HEK293T (cell line): ENCODE results near the gene C16orf74.

Experiments
- CTCF ChIA-PET: fragments of 350-600 bp; formaldehyde crosslinking; extraction: SDS; loops from one replicate; lab custom pipeline; 2021; ENCODE audit warnings: antibody characterized with exemption, inconsistent platforms; lab: Yijun Ruan, JAX
- POLR2A ChIA-PET: fragments of 350-600 bp; formaldehyde crosslinking; extraction: SDS; loops from one replicate; lab custom pipeline; 2020; ENCODE audit warnings: antibody characterized with exemption, inconsistent platforms; lab: Yijun Ruan, JAX
- DNase-seq: peaks from one replicate; pipeline ENCODE4 v3.0.0; 2012; ENCODE audit warnings: mixed read lengths; ENCODE audit errors: extremely low spot score
- ARNT ChIP-seq: fragments of 450-650 bp; IDR thresholded peaks from 2 replicates; pipeline ENCODE4 v1.6.1; 2017; ENCODE audit warnings: mild to moderate bottlenecking
- BHLHE40 ChIP-seq: fragments of 450-650 bp; IDR thresholded peaks from 2 replicates; pipeline ENCODE4 v1.6.1; 2016; ENCODE audit warnings: mild to moderate bottlenecking, moderate library complexity, borderline replicate concordance
- CTBP1 ChIP-seq: fragments of 450-650 bp; IDR thresholded peaks from 2 replicates; pipeline ENCODE4 v1.6.1; 2016; ENCODE audit warnings: borderline replicate concordance
- ELF4 ChIP-seq: fragments of 450-650 bp; IDR thresholded peaks from 2 replicates; pipeline ENCODE4 v1.6.1; 2017; ENCODE audit warnings: antibody characterized with exemption
- FOXA1 ChIP-seq: fragments of 450-650 bp; IDR thresholded peaks from 2 replicates; pipeline ENCODE4 v1.6.1; 2016; ENCODE audit warnings: mild to moderate bottlenecking
- FOXK2 ChIP-seq: fragments of 450-650 bp; IDR thresholded peaks from 2 replicates; pipeline ENCODE4 v1.6.1; 2016; ENCODE audit warnings: mild to moderate bottlenecking
- FOXM1 ChIP-seq: fragments of 450-650 bp; IDR thresholded peaks from 2 replicates; pipeline ENCODE4 v1.6.1; 2017; ENCODE audit warnings: mild to moderate bottlenecking, borderline replicate concordance
- HDGF ChIP-seq: fragments of 450-650 bp; IDR thresholded peaks from 2 replicates; pipeline ENCODE4 v1.6.1; 2017; ENCODE audit warnings: antibody characterized with exemption, borderline replicate concordance
- L3MBTL2 ChIP-seq: fragments of 450-650 bp; conservative IDR thresholded peaks from 2 replicates; pipeline ENCODE4 v1.6.1; 2016; ENCODE audit warnings: mild to moderate bottlenecking
- LEF1 ChIP-seq: fragments of 450-650 bp; IDR thresholded peaks from 2 replicates; pipeline ENCODE4 v1.6.1; 2017; ENCODE audit warnings: mild to moderate bottlenecking, borderline replicate concordance
- NFRKB ChIP-seq: fragments of 450-650 bp; IDR thresholded peaks from 2 replicates; pipeline ENCODE4 v1.6.1; 2016; ENCODE audit warnings: mild to moderate bottlenecking, moderate library complexity
- SP1 ChIP-seq: fragments of 450-650 bp; IDR thresholded peaks from 2 replicates; pipeline ENCODE4 v1.6.1; 2017
- SUZ12 ChIP-seq: fragments of 450-650 bp; IDR thresholded peaks from 2 replicates; pipeline ENCODE4 v1.6.1; 2016; ENCODE audit warnings: mild to moderate bottlenecking
- TARDBP ChIP-seq: fragments of 450-650 bp; IDR thresholded peaks from 2 replicates; pipeline ENCODE4 v1.6.1; 2016
- ZNF384 ChIP-seq: fragments of 450-650 bp; IDR thresholded peaks from 2 replicates; pipeline ENCODE4 v1.6.1; 2016
- TF ChIP-seq, protein P1 (sequence below): fragments of 450-650 bp; IDR thresholded peaks from 2 replicates; pipeline ENCODE4 v1.6.1; 2016

Gene C16orf74

GRCh38 chr16:85750827-85751697, at the start of gene C16orf74:
Gene C16orf74, minus strand, starts transcription at chr16:85751096. Its CDS starts 15,879 bp downstream, at chr16:85735217.
- ChIA-PET POLR2A (no interaction called here), CTCF (no interaction called here)
- no peak for TF ChIP-seq TARDBP
- TF ChIP-seq FOXM1 = no peak
- TF ChIP-seq ARNT = no peak
- no peak for TF ChIP-seq HDGF
- no peak for TF ChIP-seq LEF1
- TF ChIP-seq, protein P1, sequence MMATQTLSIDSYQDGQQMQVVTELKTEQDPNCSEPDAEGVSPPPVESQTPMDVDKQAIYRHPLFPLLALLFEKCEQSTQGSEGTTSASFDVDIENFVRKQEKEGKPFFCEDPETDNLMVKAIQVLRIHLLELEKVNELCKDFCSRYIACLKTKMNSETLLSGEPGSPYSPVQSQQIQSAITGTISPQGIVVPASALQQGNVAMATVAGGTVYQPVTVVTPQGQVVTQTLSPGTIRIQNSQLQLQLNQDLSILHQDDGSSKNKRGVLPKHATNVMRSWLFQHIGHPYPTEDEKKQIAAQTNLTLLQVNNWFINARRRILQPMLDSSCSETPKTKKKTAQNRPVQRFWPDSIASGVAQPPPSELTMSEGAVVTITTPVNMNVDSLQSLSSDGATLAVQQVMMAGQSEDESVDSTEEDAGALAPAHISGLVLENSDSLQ = no peak
- no peak for TF ChIP-seq NFRKB
- TF ChIP-seq BHLHE40 = no peak
- TF ChIP-seq FOXK2 = no peak
- TF ChIP-seq SP1 = no peak
- peak; percentile 80 for DNase-seq

DNA sequence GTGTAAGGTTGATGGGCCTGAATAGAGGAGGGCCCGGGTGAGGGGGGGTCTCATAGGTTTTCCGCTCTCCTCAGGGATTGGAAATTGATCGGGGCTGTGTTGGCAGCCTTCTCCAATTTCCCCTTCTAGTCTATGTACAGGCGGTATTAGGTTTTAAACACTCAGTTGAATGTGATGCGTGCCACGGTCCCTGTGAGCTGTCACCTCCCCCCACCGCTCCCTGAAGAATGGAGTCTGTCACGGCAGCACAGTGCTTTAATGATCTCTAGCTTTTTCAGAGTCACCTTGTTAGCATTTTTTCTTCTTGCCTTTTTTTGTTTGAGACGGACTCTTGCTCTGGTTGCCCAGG, 49.4 kb upstream of the C16orf74 start:
- no peak for TF ChIP-seq BHLHE40
- TF ChIP-seq SP1 = no peak
- TF ChIP-seq LEF1 = no peak
- no peak for TF ChIP-seq FOXM1
- no peak for TF ChIP-seq ZNF384
- no peak for TF ChIP-seq FOXK2
- no peak for TF ChIP-seq TARDBP
- TF ChIP-seq, protein P1 = no peak; the same call in 1 of the 2 replicates
- no peak for TF ChIP-seq ELF4
- TF ChIP-seq FOXA1 = no peak
- no peak for TF ChIP-seq L3MBTL2
- no peak for TF ChIP-seq CTBP1
- no peak for TF ChIP-seq ARNT
- peak; percentile 27 for DNase-seq
- ChIA-PET CTCF (interaction anchor here (0.6 to 1.3 kb wide), 2 partner anchors 19 to 47 kb away, joined by 3 to 4 read pairs; no protein-coding TSS in a partner anchor), POLR2A (interaction anchor here (0.6 to 1.1 kb wide), 4 partner anchors 9 to 19 kb away, joined by 3 to 4 read pairs (median 3); no protein-coding TSS in a partner anchor)

DNA sequence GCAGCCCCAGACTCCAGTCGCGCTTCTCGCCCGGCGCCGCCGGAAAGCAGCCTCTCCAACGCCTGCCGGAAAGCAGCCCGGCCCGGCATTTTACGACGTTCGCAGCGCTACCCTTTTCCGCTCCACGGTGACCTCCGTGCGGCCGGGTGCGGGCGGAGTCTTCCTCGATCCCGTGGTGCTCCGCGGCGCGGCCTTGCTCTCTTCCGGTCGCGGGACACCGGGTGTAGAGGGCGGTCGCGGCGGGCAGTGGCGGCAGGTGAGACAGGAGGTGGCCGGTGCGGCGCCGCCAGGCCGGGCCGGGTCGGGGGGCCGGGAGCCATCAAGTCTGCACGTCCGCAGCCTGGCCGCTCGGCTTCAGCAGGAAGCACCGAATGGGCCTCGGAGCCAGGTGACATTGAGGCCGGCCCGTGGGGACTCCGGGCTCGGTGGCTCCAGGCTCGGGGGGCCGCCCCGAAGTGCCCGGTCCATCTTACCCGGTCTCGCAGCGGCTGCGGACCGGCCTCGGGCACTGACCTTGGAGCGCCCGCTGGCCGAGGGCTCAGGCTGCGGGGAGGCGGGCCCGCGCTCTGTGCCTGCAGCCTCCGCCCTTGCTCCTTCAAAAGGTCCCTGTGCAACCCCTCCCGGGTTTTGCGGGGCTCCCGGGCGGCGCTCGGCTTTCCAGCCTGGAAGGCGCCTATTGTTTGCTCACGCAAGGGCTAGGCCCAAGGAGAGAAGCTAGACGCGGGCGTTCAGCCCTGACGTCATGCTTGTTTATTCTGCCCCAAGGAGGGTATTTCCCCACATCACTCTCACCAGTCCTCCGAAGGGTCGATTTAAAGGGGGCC, 48.8 kb upstream of the C16orf74 start, which contains the start of the genes COX4I1 and EMC8:
TSS of gene COX4I1 (plus strand) at position 199 of the 824 bp plus-strand sequence. CDS start 1,511 bp downstream, outside the sequence.
TSS of gene EMC8 (minus strand) at position 48 of the 824 bp plus-strand sequence. CDS start 249 bp downstream, outside the sequence.
- POLR2A ChIA-PET = interaction anchor here (0.6 to 1.1 kb wide), 3 partner anchors 9 to 14 kb away, joined by 3 to 4 read pairs (median 3); no protein-coding TSS in a partner anchor
- TF ChIP-seq HDGF (no peak), FOXA1 (no peak), ELF4 (peak; percentile 66)
- CTCF ChIA-PET = interaction anchor here (1.3 kb wide), 1 partner anchor 20 kb away, joined by 4 read pairs; no protein-coding TSS in a partner anchor

GRCh38 chr16:85798901-85799496, 48.1 kb upstream of the C16orf74 start:
- TF ChIP-seq BHLHE40 (no peak), SUZ12 (no peak), CTBP1 (no peak), FOXA1 (no peak), ARNT (no peak), HDGF (no peak), SP1 (no peak), ELF4 (no peak), LEF1 (no peak), L3MBTL2 (no peak), NFRKB (no peak), TARDBP (no peak), FOXM1 (no peak), FOXK2 (no peak), ZNF384 (no peak)
- TF ChIP-seq, protein P1 = no peak
- POLR2A ChIA-PET = no interaction called here
- CTCF ChIA-PET = interaction anchor here (1.2 kb wide), 1 partner anchor 21 kb away, joined by 3 read pairs; no protein-coding TSS in a partner anchor
- peak; percentile 55 for DNase-seq

More for the DNA sequence above, 48.8 kb upstream of the C16orf74 start, which contains the start of the genes COX4I1 and EMC8:
- DNase-seq = peak; percentile 92

- no peak for DNase-seq
- POLR2A ChIA-PET = no interaction called here
- no peak for TF ChIP-seq BHLHE40
- no peak for TF ChIP-seq TARDBP
- TF ChIP-seq, protein P1 = no peak
- no peak for TF ChIP-seq FOXM1
- no peak for TF ChIP-seq ELF4
- TF ChIP-seq SP1 = no peak
- TF ChIP-seq HDGF = no peak
- no peak for TF ChIP-seq ARNT
- no peak for TF ChIP-seq L3MBTL2
- TF ChIP-seq CTBP1 = no peak
- TF ChIP-seq ZNF384 = no peak
- TF ChIP-seq LEF1 = no peak
- CTCF ChIA-PET = interaction anchor here (0.6 to 1.2 kb wide), 2 partner anchors 21 to 451 kb away, joined by 3 read pairs; no protein-coding TSS in a partner anchor
Observed at GRCh38 chr16:85798283-85798776, 47.4 kb upstream of the C16orf74 start.
